Measurements from ENCODE around the gene VAV2.

- TF ChIP-seq EP300 (IDR thresholded peaks at IDR 0.05; ENCODE audit: low read length) (no peak), HNRNPK (IDR thresholded peaks at IDR 0.05; ENCODE audit: low read depth, low read length, poor library complexity, severe bottlenecking) (no peak), BDP1 (IDR thresholded peaks at IDR 0.05; ENCODE audit: insufficient read depth, insufficient read length) (no peak), ZNF274 (IDR thresholded peaks at IDR 0.05; ENCODE audit: borderline replicate concordance, low read depth, low read length) (no peak), POU5F1 (IDR thresholded peaks at IDR 0.05; ENCODE audit: borderline replicate concordance, low read depth, low read length, partially characterized antibody) (no peak), HDAC3 (IDR thresholded peaks at IDR 0.05; ENCODE audit: borderline replicate concordance, partially characterized antibody) (no peak), CTCF (IDR thresholded peaks at IDR 0.05 in 2 of 3, conservative IDR thresholded peaks at IDR 0.05 in 1 of 3; ENCODE audit: insufficient read depth in 2 of 3, low read depth in 1 of 3, low read length in 3 of 3) (no peak), ZNF318 (IDR thresholded peaks at IDR 0.05; ENCODE audit: borderline replicate concordance in 1 of 2, low read depth in 1 of 2) (no peak), FOXP4 (CRISPR knock-in tag; IDR thresholded peaks at IDR 0.05; ENCODE audit: borderline replicate concordance) (no peak), POLR2A (conservative IDR thresholded peaks at IDR 0.05) (no peak), ZNF124 (CRISPR knock-in tag; IDR thresholded peaks at IDR 0.05) (no peak), PHF8 (IDR thresholded peaks at IDR 0.05; ENCODE audit: borderline replicate concordance, low read length) (no peak), REST (IDR thresholded peaks at IDR 0.05; ENCODE audit: borderline replicate concordance) (no peak), REST (CRISPR knock-in tag; IDR thresholded peaks at IDR 0.05; ENCODE audit: low read depth) (no peak), PHF20 (IDR thresholded peaks at IDR 0.05; ENCODE audit: partially characterized antibody) (no peak)
These were observed 5.5 kb upstream of the VAV2 start for GRCh38 chr9:133997584-133997983.

Measured in K562 (cell line).